ENCODE measurements around the gene ZNF619.

Gene ZNF619

GRCh38 chr3:40534283-40534682 is 57.4 kb downstream of the ZNF619 start:
- DNase-seq (ENCODE audit: low spot score), result no peak
